GF-D8 (cell line): ENCODE results near the gene RGPD5.
"Not testable (repeated sequence)": the region's sequence is repeated elsewhere in the genome, so short reads cannot be mapped to it uniquely, and the experiment has no call there.

Experiments used
- DNase-seq: peaks from one replicate; lab custom pipeline; 2025; lab: John Stamatoyannopoulos, UW

Gene RGPD5

GRCh38 chr2:109893736-109894135 is 99.6 kb downstream of the RGPD5 start:
- DNase-seq = not testable (repeated sequence)

- DNase-seq = not testable (repeated sequence)
These were observed 100.0 kb downstream of the RGPD5 start for GRCh38 chr2:109894141-109894540.

DNA sequence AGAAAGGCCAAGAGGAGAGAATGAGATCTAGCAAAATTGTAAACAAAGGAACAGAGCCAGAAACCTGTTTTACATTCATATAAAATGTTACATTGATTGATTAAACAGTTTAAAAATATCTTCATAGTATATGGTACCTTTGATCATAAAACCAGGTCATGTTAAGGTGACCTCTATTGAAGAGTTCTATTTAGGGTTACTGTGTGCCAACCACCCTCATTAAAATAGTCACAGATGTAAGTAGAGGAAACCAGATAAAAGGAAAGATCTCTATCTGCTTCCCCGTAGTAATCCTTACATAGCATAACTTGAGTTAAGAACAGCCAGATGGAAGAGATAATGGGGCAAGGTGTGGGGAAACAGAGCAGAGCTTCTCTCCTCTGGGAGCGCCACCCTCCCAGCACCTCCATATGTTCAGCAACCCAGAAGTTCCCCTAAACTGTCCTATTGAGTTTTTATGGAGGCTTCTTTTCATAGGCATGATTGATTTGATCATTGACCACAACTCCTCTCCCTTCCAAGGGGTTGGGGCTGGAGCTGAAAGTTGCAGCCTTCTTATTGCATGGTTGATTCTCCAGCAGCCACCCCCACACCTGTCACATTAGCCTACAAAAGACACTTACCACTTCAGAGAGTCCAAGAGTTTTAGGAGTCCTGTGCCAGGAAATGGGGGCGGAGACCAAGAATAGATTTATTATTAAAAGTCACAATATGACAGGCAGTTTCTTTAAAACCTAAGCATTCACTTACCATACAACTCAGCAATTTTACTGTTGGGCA is 101.2 kb downstream of the RGPD5 start:
- not testable (repeated sequence) for DNase-seq

DNA sequence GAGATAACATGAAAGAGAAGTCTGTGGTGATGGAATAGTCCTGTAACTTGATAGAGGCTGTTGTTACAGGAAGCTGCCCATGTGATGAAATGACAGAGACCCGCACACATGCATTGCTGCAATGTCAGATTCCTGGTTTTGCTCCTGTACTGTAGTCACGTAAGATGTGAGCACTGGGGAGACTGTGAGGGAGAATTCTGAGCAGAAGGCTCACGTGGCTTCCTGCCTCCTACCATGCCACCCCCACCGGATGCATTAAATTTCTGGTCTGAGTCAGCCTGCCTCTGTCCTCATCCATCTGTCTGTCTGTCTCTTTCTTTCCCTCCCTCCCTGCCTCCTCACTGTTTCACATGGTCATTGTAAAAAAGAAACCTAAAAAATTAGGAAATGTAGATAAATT is 102.1 kb downstream of the RGPD5 start:
- DNase-seq = not testable (repeated sequence)

- not testable (repeated sequence) for DNase-seq
These were observed 103.8 kb downstream of the RGPD5 start for GRCh38 chr2:109897769-109898461.

- not testable (repeated sequence) for DNase-seq
These were observed 104.6 kb downstream of the RGPD5 start, which contains the start of gene LIMS3 for GRCh38 chr2:109898462-109899336. LIMS3 (plus strand) TSS chr2:109898688; CDS start chr2:109898729, 41 bp downstream.

DNA sequence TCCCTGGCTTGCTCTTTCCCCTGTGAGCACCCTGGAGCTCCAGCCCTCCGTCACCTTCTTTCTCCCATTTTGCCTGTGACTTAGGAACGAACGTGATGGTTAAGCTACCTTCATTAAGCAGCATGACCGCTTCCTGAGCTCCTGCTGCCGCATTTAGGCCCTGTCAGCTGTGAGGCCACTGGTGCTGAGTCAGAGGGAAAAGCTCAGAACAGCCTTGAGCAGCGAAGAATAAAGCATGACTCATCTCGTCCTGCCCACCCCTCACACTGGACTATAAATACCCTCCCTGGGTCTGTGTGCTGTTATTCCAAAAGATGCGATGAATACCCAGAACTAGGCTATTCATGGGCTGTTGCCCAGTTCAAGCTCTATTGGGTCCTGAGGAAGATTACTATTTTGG is 111.7 kb downstream of the RGPD5 start:
- not testable (repeated sequence) for DNase-seq
